Upper lobe of right lung (tissue), 1 donor: ENCODE results near the gene SOWAHB. TPM values are rescaled to one million over a fixed set of nuclear protein-coding genes. Genes with fewer than 3 reads are reported as not detected.
"Not testable (repeated sequence)": the region's sequence is repeated elsewhere in the genome, so short reads cannot be mapped to it uniquely, and the experiment has no call there.

Experiments
- ATAC-seq: fragments of 200-7000 bp; cut with Tn5 transposase; one replicate; pipeline ENCODE4 v1.9.1; 2020; ENCODE audit warnings: mild to moderate bottlenecking, moderate library complexity
- DNase-seq: peaks from one replicate; pipeline ENCODE4 v3.0.0-alpha.2; 2020
- H3K27ac ChIP-seq: fragments of 200-600 bp; one replicate; pipeline ENCODE4 v1.8.0; 2022
- H3K27me3 ChIP-seq: fragments of 200-600 bp; one replicate; pipeline ENCODE4 v1.8.0; 2022; ENCODE audit warnings: mild to moderate bottlenecking
- H3K36me3 ChIP-seq: fragments of 200-600 bp; one replicate; pipeline ENCODE4 v1.8.0; 2022
- H3K4me1 ChIP-seq: fragments of 200-600 bp; one replicate; pipeline ENCODE4 v1.8.0; 2022
- H3K4me3 ChIP-seq: fragments of 200-600 bp; one replicate; pipeline ENCODE4 v1.8.0; 2022; ENCODE audit warnings: mild to moderate bottlenecking
- H3K9me3 ChIP-seq: fragments of 200-600 bp; one replicate; pipeline ENCODE4 v1.8.0; 2022
- intact Hi-C: fragments of 100-400 bp; cut with DNase I; formaldehyde crosslinking; loops from one replicate; pipeline ENCODE4 v1.11.0; 2022
- total RNA-seq: library from RNA; stranded (reverse); fragmentation: NEBNext Ultra II Directional; extraction: Animal tissue kit (Norgen Biotek cat#: 25700); gene quantifications from one replicate; pipeline ENCODE4 v1.2.1, GENCODE V29; 2021
- TF ChIP-seq, protein P1 (sequence below): fragments of 200-600 bp; IDR thresholded peaks from one replicate; pipeline ENCODE4 v1.8.0; 2022; ENCODE audit warnings: antibody characterized with exemption
- donor health status: DM: no; HTN: yes; CAD: no; lungs with severe emphysema.

Gene SOWAHB
- total RNA-seq, 1 donor from 2014 or later, result 2.5 TPM

DNA sequence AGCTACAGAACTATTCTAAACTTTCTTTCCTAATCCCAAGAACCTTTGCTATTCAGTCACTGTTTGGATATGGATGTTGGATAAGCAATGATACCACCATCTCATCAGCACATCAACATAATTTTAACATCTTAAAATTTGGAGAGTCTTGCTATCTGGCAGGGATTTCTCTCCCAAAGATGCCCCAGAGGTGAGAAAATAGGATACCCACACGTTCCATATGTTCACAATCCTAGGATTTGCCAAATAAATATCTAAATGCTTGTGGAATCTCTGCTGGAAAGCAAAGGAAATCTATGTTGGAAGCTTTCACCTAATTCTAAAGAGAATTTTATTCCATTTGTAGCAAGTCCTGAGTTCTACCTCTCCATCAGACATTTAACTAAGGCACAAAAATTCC lies 24.4 kb downstream of the SOWAHB start:
- no peaks in the 10 kb centered on the region for H3K27me3 ChIP-seq
- TF ChIP-seq, protein P1, sequence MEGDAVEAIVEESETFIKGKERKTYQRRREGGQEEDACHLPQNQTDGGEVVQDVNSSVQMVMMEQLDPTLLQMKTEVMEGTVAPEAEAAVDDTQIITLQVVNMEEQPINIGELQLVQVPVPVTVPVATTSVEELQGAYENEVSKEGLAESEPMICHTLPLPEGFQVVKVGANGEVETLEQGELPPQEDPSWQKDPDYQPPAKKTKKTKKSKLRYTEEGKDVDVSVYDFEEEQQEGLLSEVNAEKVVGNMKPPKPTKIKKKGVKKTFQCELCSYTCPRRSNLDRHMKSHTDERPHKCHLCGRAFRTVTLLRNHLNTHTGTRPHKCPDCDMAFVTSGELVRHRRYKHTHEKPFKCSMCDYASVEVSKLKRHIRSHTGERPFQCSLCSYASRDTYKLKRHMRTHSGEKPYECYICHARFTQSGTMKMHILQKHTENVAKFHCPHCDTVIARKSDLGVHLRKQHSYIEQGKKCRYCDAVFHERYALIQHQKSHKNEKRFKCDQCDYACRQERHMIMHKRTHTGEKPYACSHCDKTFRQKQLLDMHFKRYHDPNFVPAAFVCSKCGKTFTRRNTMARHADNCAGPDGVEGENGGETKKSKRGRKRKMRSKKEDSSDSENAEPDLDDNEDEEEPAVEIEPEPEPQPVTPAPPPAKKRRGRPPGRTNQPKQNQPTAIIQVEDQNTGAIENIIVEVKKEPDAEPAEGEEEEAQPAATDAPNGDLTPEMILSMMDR, result no peak
- intact Hi-C loops, result no loop called here
- DNase-seq (no peak), ATAC-seq (no peak)
- no peaks in the 10 kb centered on the region for H3K9me3 ChIP-seq
- H3K4me1 ChIP-seq, result no peaks in the 10 kb centered on the region
- no peaks in the 10 kb centered on the region for H3K36me3 ChIP-seq
- H3K4me3 ChIP-seq, result no peak overlapping the region
- no peak overlapping the region for H3K27ac ChIP-seq

DNA sequence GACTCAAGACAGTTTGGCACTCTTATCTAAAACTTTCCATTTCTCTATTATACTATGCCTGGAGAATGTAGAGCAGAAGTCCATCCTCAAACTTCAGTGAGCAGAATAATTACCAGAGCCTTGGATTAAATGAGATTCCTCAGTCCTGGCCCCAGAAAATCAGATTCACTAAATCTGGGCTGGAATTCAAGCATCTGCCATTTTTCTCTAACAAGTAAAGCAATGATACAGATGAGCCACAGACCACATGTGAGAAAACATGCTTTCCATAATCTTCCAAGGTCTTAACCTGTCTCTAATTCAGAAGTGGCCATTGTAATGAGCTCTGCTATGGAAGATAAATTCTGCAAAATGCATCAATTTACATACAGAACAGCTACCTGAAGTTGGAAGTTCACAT lies 25.4 kb downstream of the SOWAHB start:
- Histone ChIP-seq H3K27me3 (no peaks in the 10 kb centered on the region), H3K36me3 (no peaks in the 10 kb centered on the region), H3K9me3 (no peaks in the 10 kb centered on the region), H3K27ac (no peak overlapping the region), H3K4me3 (no peak overlapping the region), H3K4me1 (no peaks in the 10 kb centered on the region)
- TF ChIP-seq, protein P1, result no peak
- DNase-seq (no peak), ATAC-seq (no peak)
- intact Hi-C loops, result no loop called here

DNA sequence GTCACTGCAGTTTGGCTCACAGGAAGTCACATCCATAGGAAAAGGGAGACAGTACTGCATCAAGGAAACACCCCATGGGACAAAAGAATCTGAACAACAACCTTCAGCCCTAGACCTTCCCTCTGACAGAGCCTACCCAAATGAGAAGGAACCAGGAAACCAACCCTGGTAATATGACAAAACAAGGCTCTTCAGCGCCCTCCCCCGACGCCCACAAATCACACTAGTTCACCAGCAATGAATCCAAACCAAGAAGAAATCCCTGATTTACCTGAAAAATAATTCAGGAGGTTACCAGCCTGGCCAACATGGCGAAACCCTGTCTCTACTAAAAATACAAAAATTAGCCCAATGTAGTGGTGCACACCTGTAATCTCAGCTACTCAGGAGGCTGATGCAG lies 29.2 kb downstream of the SOWAHB start:
- H3K9me3 ChIP-seq, ATAC-seq, DNase-seq, H3K4me1 ChIP-seq, H3K27me3 ChIP-seq, H3K4me3 ChIP-seq, H3K36me3 ChIP-seq, H3K27ac ChIP-seq, intact Hi-C loops: not testable (repeated sequence)

DNA sequence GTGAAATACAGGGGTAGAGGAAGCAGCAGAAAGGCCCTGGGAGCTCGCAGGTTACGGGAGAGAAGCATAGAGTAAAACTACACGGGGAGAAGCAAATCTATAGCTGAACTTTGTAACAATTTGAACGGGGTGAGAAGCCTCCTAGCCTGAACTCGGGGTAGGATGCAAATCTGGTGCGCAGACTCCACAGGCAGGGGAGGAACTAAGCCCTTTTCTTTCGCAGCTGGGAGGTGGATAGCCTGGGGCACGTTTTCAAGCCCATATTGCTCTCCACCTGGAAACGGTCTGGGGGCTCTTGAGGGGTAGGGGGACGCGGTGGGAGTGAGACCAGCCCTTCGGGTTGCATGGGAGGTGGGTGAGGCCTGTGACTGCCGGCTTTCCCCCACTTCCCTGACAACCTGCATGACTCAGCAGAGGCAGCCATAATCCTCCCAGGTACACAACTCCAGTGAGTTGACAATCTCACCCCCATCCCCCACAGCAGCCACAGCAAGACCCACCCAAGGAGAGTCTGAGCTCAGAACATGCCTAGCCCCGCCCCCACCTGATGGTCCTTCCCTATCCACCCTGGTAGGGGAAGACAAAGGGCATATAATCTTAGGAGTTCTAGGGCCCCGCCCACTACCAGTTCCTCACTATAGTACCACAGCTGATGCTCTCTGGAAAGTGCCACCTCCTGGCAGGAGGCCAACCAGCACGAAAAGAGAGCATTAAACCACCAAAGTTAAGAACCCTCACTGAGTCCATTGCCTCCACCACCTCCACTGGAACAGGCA lies 29.9 kb downstream of the SOWAHB start:
- no peak overlapping the region for H3K27ac ChIP-seq
- H3K36me3 ChIP-seq, result no peaks in the 10 kb centered on the region
- DNase-seq (no peak), ATAC-seq (no peak)
- no peaks in the 10 kb centered on the region for H3K4me1 ChIP-seq
- TF ChIP-seq, protein P1, result no peak
- no peaks in the 10 kb centered on the region for H3K27me3 ChIP-seq
- H3K4me3 ChIP-seq, result no peak overlapping the region
- intact Hi-C loops, result no loop called here
- H3K9me3 ChIP-seq, result no peaks in the 10 kb centered on the region

DNA sequence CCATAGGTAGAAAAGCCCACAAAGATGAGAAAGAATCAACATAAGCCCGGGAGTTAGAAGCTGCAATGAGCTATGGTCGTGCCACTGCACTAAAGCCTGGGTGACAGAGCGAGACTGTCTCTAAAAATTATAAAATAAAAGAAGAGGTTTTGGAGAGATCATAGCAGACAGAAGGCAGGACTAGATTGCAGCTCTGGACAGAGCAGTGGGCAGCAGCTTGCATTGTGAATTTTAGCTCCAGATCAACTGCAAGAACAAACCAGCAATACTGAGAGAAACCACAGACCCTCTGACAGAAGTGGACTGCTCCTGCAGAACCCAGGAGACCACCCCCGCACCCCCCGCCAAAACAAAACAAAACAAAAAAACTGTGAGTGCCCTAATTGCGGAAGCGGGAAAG lies 30.6 kb downstream of the SOWAHB start:
- TF ChIP-seq, protein P1, result no peak
- Histone ChIP-seq H3K27me3 (no peaks in the 10 kb centered on the region), H3K9me3 (no peaks in the 10 kb centered on the region), H3K4me1 (no peaks in the 10 kb centered on the region), H3K27ac (no peak overlapping the region), H3K36me3 (no peaks in the 10 kb centered on the region), H3K4me3 (no peak overlapping the region)
- DNase-seq, result no peak
- no peak for ATAC-seq
- intact Hi-C loops, result no loop called here

DNA sequence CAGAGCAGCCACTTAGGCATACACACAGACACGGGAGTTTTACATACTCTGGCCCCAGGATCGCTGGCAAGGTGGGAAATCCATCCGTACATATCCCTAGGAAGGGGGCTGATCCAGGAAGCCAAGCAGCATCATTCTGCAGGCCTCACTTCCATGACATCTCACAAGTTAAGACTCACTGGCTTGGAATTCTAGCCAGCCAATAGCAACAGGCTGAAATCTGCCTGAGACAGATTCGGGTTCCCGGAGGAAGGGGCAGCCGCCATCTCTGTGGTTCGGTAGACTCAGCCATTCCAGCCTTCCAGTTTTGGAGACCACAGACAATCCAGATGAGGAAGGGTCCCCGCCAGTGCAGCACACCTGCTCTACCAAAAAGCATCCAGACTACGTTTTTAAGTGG lies 31.3 kb downstream of the SOWAHB start:
- H3K36me3 ChIP-seq, result no peaks in the 10 kb centered on the region
- no peaks in the 10 kb centered on the region for H3K4me1 ChIP-seq
- TF ChIP-seq, protein P1, result no peak
- no peaks in the 10 kb centered on the region for H3K9me3 ChIP-seq
- intact Hi-C loops, result no loop called here
- DNase-seq (no peak), ATAC-seq (no peak)
- H3K4me3 ChIP-seq, result no peak overlapping the region
- no peak overlapping the region for H3K27ac ChIP-seq
- H3K27me3 ChIP-seq, result no peaks in the 10 kb centered on the region
